Measurements from ENCODE around the gene CDH23.

GRCh38 chr10:71737834-71738197 lies 341.1 kb downstream of the CDH23 start:
- no peak for TF ChIP-seq CTCF (IDR thresholded peaks at IDR 0.05)
- no peak for TF ChIP-seq EZH2 (IDR thresholded peaks at IDR 0.05; ENCODE audit: borderline replicate concordance, insufficient read depth, low read depth, low read length, poor library complexity, severe bottlenecking)
